HPDE6-E6E7 (cell line): ENCODE data around the gene FNDC3B.
A peak's percentile ranks its signal among the peaks of the same experiment; 100 is the strongest.

Experiments used
- DNase-seq: peaks from one replicate; pipeline ENCODE4 v3.0.0; 2011; ENCODE audit warnings: missing footprints; ENCODE audit errors: extremely low spot score

FNDC3B gene

DNA sequence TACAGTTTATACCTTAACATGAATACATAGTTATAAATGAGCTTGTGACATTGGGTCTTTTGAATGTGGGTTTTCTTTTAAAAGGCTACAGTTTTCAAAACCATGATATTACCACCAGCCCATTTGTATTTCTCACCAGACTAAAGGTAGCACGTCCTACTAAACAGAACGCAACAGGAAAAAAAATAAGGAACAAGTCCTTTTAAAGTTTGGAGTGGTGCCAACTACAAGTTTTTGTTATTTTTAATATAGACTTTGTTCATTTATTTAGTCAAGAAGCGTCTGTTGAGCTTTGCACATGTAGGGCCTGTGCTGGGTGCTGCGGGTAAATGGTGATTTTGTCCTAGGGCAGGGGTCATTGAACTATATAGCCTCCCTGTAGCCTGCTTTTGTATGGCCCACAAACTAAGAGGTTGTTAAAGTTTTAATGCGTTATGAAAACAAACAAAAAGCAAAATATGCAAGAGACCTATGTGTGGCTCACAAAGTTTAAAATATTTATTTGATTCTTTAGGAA, 244.5 kb downstream of the FNDC3B start:
- DNase-seq, result no peak

DNA sequence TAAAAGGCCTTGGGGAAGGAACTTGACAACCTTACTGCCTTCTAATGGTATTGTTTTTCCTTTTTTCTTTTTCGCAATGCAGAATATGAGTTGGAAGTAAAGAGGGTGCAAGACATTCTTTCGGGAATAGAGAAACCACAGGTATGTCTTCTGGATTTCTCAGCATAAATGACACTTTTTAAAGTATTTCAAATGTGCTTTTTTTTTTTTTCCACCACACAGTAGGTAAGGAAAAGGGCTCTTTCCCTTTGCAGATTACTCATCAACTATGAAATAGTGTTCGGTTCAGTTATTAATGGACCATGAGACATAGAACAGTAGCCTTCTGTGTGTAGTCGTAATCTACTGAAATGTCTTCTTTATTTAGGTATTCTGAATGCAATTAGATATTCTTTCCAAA, 246.5 kb downstream of the FNDC3B start:
- DNase-seq, result no peak

DNA sequence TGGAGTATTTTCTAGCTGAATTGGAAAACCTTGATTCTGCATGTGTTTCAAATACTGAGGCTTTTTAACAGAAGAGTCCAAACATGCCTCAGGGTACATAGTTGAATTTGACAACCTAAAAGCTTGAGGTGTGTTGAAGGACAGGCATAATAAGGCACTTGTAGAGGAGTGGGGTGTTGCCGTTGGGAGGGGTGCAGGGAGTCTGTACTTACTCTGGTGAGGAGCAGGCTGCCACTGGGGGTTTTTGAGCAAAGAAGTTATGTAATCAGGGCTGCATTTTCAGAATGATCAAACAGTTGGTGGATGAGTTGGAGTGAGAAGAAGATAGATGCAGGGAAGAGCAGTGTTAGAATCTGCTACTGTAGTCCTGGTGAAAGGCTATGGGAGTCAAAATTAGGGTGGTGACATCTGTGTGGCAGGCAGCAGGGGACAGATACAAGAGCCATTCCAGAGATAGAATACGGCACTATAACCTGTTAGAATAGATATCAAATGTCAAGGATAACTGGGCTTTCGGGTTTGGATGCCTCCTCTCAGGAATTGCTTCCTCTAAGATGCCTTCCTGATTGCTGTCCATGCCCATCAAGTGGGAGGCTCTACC, 247.3 kb downstream of the FNDC3B start:
- DNase-seq, result no peak

DNA sequence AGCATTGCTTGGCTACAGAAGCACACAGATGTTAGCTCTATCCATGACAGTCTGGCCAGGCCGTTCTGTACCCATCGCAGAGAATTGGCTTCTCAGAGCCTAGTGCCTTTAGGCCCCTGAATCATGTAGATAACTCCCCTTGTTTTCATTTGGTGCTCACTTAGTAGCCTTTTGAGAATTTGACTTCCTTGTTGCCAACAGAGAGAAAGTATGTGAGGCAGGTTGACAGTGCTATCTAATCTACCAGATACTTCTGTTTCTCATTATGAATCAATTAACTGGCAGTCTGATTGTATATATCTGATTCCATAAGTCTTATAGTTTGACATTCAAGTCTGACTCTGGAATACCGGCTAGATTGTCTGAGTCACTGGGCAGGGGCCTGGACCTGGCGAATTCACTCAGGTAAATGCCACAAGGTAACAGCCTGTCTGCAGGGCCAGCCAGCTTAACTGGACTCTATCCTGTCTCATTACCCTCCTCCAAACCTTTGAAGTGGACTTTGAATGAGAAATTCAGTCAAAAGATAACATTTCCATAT, 248.6 kb downstream of the FNDC3B start:
- DNase-seq, result no peak

DNA sequence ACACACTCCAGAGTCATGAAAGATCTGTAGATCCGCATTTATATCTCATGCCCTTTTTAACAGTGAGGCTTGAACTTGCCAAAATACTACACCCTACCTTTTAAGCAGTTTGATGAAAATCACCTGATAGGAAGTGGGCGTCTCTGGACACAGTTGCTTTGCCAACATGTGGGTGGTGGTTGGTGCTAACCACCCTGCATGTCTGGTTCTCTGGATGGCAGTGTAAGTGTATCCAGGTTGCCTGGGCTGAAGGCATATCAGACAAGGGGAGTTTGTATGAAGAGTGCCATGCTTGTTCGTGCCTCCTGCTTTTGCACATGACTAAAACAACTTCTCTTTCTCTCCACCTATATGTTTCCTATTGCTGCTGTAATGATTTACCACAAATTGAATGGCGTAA, 249.3 kb downstream of the FNDC3B start:
- DNase-seq, result no peak

DNA sequence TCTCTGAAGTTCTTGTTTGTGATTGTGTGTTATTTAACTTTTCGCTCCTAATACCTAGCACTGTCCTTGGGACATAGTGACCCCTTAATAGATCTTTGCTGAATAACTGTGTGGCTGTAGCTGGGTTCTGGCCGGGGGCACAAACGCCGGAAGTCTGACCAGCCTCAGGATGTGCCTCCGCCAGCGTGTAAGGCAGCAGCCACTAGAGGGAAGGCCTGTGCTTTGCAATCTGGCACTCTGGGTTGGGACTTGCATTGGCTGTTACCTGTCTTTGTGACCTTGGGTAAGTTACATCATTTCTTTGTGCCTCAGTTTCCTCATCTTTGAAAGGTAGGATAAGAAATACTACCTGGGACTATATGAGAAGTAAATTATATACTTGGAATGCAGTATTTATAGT, 250.2 kb downstream of the FNDC3B start:
- DNase-seq, result no peak

DNA sequence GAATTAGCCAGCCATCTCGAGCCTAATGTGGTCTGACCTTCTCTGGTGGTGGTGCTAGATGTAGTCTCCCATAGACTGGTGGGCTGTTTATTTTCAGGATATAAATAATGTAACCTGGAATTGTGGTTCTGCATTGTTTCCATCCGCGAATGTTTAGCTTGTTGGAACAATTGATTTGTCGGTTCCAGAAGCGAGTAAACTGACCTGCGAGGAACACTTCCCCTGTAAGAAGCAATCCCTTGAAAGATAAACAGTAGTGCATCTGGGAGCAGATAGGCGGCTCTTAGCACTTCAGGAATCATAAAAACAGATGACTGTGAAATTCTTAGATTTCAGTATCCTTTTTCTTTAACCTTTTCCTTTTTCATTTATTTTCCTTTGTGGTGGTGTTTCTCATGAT, 251.1 kb downstream of the FNDC3B start:
- no peak for DNase-seq

DNA sequence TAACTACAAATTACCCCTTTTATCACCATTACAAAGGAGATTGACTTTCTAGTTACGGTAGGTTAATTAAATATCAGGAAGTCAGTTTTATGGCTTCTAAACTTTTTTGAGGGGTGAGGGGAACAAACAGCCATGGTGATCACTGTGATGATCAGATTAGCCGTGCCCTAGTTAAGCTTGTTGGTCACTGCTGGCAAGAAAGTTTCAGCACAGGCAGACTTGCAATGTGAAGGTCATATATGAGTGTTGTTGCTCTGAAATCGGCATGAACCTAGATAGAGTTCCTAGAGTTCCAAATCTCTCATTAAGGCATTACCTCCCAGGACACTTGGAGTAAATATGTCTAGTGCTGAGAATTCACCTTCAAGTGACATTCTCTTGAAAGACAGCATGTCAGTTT, 252.3 kb downstream of the FNDC3B start:
- DNase-seq, result no peak

DNA sequence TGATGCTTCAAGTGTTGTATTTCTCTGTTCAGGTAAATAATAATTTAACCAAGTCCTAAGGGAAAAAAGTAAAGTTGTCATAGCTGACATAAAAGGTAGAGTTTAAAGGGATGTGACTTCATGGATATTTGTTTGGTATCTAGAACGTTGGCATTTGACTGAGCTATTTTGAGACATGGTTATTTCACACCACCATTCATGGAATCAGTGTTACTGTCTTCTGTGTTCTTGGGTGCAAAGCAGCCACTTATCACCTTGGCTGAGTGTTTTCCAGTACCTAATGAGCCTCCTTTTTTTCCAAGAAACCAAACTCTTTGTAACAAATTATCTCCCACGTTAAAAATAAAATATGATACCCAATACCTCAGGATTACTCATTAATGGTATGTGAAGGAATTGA, 253.0 kb downstream of the FNDC3B start:
- no peak for DNase-seq

DNA sequence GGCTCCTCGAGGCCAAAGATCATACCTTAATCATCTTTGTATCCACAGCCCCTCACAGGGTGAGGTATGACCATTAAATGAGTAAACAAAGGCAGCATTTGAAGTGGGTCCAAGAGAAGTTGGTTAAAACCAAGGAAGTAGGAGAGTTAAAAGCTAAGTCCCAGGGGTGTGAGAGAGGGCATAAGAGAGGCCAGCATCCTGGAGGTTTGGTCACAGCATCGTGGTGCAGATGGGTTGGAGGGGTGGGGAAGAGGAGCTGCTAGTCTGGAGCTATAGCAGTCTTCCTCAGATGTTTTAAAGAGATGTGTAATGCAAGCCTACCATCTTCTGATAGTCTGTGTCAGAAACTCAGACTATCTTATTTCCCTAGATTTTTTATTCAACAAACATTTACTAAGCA, 253.7 kb downstream of the FNDC3B start:
- no peak for DNase-seq

DNA sequence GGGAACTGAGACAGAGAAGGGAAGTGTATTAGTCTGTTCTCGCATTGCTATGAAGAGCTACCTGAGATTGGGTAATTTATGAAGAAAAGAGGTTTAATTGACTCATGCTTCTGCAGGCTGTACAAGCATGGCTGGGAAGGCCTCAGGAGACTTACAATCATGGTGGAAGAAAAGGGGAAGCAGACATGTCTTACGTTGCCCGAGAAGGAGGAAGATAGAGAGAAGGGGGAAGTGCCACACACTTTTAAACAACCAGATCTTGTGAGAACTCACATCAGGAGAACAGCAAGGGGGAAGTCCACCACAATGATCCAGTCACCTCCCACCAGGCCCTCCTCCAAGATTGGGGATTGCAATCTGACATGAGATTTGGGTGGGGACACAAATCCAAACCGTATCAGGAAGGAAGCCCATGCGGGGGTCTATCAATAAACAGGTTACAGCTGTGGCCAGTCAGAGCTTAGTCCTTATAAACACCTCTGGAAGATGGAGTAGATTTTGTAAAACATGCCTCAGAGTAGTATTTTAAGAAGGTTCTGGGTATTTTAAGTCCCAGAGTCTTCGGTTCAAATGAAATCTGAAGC, 254.9 kb downstream of the FNDC3B start:
- no peak for DNase-seq

DNA sequence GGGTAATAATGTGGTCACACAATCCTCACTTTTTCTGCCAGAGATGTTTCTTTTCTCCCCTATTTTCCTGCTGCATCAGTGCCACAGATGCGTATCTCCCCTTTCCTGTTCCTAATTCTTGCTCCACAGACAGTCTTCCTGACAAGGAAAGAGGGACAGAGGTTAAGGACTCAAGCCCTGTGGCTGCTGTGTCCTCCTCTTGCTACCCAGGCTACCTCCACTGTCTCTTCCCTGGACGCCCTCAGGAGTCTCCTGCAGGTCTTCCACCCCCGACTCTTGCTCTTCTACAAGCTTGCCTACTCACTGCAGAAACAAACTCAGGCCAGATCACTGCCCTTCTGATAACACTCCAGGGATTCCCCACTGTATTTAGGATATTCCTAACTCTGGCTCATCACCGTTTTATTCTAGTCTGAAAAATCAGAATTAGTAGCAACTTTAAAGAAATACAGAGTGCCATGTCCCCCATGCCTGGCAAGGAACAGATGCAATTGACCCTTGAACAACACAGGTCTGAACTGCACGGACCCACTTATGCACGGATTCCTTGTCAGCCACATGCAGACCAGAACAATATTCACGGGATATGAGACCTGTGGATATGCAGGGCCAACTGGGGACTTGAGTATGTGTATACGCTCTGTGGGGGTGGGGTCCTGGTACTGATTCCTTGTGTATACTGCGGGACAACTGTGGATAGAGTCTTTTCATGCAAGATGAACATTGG, 257.0 kb downstream of the FNDC3B start:
- no peak for DNase-seq

DNA sequence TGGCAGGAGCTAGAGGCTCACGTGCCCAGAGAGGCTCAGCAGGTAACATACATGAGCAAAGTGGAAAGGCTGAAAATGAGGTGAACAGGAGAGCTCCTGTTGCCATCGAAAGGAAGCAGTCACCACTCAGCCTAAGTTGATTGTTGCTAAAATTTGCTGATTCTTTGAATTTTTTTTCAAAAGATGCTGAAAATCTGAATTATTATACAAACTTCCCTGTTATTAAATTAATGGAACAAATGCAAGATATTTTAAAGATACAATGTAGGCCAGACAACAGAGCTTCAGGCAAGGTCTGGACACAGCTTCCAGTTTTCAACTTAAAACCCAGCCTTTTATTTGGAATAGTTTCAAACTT, 257.6 kb downstream of the FNDC3B start:
- no peak for DNase-seq

DNA sequence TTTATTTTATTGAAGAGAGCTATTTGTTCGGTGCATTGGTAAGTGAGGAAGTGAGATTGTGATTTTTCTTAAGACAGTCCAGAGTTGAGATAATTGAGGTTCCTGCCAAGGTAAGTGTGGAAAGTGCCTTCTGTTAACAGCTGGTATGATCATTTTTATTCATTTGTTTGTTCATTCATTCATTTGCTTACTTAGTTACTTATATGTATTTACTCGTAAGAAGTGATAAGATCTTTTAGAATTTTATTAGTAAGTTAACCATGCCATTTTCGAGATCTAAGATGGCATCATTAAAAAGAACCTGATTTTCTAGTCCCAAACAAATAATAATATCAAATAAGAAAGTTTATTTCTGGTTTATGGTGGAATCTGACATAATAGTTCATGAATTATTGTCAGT, 258.9 kb downstream of the FNDC3B start:
- DNase-seq, result no peak

DNA sequence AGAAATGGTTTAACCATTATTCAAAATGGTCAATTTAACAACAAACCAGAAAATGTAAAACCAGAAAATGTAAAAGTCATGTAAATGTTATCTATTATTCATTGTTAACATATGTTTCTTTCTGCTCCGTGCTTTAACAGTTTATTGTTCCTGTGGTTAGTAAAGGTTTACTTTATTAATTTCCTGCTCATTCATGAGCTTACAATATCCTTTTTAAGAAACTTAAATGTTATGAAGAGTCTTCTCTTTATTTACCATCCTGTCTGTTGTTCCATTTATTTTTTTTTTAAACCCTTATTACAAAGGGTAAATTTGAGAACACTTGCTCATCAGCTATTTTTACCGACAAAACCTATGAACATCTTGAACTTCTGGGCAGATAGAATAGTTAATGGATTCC, 260.8 kb downstream of the FNDC3B start:
- no peak for DNase-seq

DNA sequence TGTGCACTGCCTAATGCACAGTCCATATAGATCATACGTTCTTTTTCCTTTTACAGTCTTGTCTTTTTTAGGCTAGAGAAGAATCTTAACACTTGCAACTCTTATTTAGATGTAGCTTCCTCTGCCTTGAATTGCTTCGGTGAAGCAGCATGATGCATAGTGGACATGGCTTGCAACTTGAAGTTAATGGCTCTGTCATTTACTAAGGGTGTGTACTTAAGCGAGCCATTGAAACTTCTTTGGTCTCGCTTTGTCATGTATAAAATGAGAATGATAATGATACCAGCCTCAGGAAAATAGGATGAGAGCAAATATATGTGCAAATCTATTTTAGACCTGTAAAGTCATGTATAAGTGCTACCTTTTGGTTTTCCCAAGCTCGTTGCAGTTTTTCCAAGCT, 261.5 kb downstream of the FNDC3B start:
- DNase-seq, result no peak

DNA sequence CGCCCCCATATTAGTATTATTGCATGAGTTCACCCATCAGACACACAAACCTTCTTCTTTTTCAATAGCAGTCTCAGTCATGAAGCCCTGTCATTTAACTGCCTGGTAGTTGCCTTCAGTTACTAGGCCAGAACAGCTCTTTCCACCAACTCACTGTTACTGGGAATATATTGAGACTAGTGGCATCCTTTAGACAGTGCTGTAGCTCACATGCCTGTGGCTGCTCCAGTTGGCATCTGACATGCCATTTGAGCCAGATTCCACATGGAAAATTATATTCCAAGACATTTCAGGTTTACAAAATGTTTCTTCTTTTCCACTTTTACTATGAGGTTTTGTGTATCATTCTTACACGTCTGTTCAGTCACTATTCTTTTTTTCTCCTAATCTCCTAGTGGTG, 262.8 kb downstream of the FNDC3B start:
- no peak for DNase-seq

DNA sequence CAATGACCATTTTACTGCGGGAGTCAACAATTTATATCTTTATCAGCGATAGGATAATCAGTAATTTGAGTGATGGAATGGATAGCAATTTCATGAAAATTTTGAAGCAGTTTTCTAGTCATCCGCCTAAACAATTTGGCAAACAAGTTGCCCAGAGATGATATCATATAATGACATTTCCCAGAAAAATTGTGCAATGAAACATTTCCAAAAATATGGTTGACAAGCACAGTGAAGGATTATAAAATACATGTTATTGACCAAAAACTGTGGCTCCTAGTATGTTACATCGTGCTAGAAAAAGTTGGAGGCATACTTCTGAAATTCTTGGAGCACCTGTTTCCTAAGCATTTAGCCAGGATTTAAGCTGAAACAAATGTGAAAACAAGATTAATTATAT, 263.8 kb downstream of the FNDC3B start:
- DNase-seq, result no peak

DNA sequence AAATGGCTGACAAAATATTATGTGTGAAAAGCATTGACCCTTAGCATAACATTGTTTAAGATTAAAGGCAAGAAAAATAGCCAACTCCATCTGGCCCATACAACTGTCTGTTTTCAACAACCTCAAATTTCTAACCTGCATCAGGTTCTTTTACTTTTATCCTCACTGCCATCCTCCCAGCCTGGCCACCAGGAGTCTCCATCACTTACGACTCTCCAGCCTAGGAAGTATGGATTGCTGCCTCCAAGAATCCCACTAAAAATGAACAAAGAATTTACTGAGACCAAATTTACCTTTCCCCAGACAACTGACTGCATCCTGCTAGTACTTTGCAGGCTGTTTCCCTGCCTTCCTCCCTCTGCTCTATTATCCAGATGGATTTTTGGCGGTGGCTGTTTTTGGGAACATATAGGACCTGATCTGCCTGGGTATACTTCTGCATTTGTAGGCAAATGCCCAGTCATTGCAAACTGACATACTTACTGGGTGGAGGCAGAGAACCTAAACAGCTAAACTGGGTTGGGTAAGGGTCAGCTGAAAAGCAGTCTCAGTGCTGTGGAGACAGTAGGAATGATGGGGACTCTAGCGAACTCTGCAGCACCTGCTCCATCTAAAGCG, 264.7 kb downstream of the FNDC3B start:
- DNase-seq, result no peak

DNA sequence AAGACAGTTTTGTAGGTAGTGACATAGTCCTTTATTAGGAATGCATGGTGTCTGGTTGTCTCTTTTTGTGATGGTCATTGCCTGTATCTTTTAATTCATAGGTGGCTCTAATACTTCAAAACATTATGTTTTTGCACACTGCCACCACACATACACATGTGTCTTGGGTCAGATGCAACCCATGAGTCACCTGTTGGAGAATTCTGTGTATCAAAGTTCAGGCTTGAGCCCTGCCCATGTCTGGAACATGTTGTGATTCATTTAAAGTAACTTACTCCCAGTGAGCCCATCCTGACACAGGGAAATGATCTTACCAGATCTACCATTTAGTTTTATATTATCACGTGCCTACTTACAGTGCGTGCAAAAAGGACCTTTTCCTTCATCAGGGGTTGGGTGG, 266.2 kb downstream of the FNDC3B start:
- DNase-seq, result peak; percentile 49

DNA sequence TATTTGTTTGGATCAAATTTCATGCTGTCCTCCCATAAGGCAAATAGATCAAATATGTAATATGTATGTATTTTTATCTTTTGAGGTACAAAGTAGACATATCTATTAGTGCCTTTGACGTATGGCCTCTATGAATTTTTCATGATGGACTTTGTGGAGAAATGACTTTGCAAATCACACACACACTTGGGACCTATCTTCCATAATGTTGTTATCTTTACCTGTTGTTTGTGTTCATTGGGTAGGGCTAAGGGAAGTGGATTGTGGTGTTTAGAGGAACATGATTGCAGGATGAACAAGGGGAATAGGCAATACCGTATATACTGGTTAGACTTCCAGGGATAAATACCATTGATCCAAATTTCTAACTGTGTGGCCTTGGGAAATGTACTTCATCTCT, 266.6 kb downstream of the FNDC3B start:
- no peak for DNase-seq

DNA sequence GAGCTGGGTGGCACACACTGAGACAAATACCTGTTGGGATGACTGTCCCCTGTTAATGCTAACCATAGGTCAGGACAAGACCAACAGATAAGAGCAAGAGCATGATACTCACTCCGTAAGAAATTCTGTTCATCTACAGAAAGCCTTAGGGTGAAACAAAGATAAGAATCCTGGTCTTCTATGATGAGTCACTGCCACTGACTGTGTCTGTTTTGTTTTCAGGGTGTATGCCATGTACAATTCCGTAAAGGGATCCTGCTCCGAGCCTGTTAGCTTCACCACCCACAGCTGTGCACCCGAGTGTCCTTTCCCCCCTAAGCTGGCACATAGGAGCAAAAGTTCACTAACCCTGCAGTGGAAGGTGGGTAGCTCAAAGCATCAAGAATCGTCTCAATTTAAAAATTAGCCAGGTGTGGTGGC, 267.8 kb downstream of the FNDC3B start:
- DNase-seq, result no peak

DNA sequence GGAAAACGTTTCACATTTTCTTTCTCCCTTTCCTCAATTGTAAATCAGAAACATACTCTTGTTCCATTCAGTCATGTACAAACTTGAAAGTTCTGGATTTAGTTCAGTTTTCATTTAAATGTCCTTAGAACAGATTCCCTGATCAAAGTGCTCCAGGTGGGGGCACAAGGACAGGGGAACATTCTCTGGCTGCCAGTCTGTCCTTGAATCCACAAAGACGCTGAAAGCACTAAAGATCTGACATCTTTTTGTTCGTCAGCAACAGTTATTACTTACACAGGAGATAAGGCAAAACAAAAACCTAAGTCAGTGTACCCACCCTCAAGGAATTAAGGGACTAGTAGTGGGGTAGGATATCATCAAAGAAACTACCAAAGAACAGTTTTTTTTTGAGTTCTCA, 269.7 kb downstream of the FNDC3B start:
- no peak for DNase-seq
